ENCODE measurements around the gene PADI1.

GRCh38 chr1:17230671-17231310 lies 25.9 kb downstream of the PADI1 start:
- TF ChIP-seq CTCF (IDR thresholded peaks at IDR 0.05) (no peak), POLR2A (IDR thresholded peaks at IDR 0.05) (no peak)
